Epithelial cell of esophagus (primary cell): Measurements from ENCODE around the gene CCDC158.

Source experiments
- DNase-seq: peaks from one replicate; pipeline ENCODE4 v3.0.0; 2010; ENCODE audit warnings: low read depth
- H3K4me3 ChIP-seq: 2 replicates; pipeline ENCODE4 v1.5.1; 2011; ENCODE audit warnings: mild to moderate bottlenecking, low read length, control low read depth
- TF ChIP-seq, protein P1 (sequence below): IDR thresholded peaks from 2 replicates; pipeline ENCODE4 v1.5.1; 2011; ENCODE audit warnings: low read depth, mild to moderate bottlenecking, low read length, control low read depth, inconsistent platforms; ENCODE audit not compliant: insufficient read depth; ENCODE audit errors: missing control alignments

CCDC158 gene

DNA sequence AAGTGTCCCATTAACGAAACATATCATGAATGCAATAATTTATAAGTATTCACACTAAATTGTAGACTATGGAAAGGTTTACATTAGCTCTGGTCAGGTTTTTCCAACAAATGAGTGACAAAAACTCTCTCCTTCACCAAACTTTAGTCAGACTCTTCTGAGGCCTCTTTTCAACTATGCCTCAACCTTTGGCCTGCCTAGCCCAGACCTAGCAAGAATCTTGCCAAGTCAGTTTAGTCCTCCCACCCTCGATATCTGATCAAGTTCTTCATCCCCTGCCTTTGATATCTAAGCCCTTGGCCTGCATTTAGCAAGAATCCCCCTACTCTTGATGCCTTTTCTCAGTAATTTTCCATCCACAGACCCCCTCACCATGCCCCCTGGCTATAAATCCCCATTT, 37.9 kb downstream of the CCDC158 start:
- no peak for DNase-seq

DNA sequence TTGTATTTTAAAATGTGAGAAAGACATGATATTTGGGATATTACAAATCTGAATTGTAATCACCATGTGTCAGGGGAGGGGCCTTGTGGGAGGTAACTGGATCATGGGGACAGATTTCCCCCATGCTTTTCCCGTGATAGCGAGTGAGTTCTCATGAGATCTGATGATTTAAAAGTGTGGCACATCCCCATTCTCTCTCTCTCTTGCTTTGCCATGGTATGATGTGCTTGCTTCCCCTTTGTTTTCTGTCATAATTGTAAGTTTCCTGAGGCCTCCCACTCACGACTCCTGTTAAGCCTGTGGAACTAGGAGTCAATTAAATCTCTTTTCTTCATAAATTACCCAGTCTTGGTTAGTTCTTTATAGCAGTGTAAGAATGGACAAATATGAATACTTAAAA, 39.0 kb downstream of the CCDC158 start:
- TF ChIP-seq, protein P1, sequence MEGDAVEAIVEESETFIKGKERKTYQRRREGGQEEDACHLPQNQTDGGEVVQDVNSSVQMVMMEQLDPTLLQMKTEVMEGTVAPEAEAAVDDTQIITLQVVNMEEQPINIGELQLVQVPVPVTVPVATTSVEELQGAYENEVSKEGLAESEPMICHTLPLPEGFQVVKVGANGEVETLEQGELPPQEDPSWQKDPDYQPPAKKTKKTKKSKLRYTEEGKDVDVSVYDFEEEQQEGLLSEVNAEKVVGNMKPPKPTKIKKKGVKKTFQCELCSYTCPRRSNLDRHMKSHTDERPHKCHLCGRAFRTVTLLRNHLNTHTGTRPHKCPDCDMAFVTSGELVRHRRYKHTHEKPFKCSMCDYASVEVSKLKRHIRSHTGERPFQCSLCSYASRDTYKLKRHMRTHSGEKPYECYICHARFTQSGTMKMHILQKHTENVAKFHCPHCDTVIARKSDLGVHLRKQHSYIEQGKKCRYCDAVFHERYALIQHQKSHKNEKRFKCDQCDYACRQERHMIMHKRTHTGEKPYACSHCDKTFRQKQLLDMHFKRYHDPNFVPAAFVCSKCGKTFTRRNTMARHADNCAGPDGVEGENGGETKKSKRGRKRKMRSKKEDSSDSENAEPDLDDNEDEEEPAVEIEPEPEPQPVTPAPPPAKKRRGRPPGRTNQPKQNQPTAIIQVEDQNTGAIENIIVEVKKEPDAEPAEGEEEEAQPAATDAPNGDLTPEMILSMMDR = no peak
- no peak overlapping the region for H3K4me3 ChIP-seq
- no peak for DNase-seq

More for the DNA sequence above, 37.9 kb downstream of the CCDC158 start:
- no peak overlapping the region for H3K4me3 ChIP-seq
- TF ChIP-seq, protein P1 = no peak

DNA sequence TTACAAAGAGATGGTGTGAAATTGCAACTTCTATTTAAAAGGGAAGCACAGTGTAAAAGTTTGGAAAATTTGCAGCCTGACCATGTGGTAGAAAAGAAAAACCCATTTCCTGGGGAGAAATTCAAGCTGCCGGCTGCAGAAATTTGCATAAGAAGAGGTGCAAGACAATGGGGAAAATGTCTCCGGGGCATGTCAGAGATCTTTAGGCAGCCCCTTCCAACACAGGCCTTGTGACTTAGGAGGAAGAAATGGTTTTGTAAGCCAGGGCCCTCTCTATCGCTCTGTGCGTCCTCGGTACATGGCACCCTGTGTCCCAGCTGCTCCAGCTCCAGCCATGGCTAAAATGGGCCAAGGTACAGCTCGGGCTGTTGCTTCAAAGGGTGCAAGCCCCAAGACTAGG, 40.4 kb downstream of the CCDC158 start:
- no peak for DNase-seq
- TF ChIP-seq, protein P1 = no peak
- H3K4me3 ChIP-seq = no peak overlapping the region

DNA sequence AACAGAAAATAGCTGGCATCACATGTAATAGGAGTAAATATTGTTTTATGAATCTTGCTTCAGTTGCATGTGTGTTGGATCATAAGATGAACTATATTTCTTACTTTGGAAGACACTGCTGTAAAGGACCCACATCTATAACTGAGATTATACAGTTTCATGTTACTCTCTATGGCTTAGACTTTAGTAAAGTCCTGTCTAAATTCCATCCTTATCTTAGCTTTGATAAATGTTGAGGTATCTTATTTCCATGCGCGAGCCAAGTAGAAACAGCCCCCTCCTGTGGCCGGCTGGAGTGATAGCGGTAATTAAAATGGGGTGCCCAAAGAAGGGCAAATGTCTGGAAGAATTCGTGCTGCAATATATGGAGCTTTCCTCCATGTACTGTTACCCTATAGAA, 43.0 kb downstream of the CCDC158 start:
- peak; percentile 54 for DNase-seq
- H3K4me3 ChIP-seq = no peak overlapping the region
- TF ChIP-seq, protein P1 = peak; percentile 74

DNA sequence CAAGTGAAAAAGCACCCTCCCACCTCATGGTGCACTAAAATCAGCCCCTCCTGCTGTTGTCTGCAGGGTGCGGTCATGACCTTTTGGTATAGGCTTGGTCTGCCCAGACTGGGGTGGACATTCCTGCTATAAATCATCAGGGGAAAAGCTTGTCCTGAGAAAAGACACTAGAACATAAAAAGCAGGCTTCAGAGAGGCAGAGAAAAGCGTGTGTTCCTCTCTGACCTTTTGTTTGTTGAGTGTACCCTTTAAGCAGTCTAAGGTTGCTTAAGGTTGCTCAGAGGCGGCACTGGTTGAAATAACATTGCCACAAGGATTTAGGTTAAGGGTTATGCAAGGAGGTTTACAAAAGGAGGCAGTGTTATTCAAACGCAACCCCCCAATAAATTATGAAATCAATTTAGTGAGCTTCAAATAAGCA, 43.5 kb downstream of the CCDC158 start:
- DNase-seq = no peak

DNA sequence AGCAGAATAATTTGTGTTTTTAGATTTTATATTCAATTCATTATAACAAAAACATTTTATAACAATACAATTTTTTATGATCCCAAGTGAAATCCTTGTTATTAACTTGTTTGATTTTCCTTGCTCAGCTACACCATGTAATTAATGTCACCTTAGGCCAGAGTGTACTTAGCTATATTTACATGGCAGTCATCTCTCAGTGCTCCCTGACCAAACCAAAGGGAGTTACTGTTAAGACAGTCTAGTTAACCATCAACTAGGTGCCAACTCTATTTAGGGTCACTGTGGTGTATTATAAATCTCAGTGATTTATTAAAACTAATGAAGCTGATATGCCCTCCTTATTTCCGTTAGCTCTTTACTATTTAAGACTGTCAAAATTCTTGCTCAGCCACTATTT, 44.4 kb downstream of the CCDC158 start:
- H3K4me3 ChIP-seq = no peak overlapping the region
- TF ChIP-seq, protein P1 = no peak
- DNase-seq = no peak

More for the DNA sequence above, 43.5 kb downstream of the CCDC158 start:
- TF ChIP-seq, protein P1 = no peak
- no peak overlapping the region for H3K4me3 ChIP-seq

DNA sequence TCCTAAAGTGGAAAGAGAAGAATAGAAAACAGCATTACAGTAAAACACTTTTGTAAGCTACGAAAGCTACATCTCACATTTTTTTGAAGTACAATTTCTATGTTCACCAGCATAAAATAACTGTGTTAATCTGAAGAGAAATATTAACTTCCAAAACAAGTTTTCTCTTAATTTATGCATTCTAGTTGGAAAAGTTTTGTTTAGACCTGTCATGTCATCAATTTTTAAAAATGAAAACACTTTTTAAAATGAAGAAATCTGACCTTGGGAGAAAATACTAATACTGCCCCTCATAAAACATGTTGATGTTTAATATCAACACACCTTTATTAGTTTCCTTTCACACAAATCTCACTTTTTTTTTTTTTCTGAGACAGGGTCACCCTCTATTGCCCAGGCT, 45.2 kb downstream of the CCDC158 start:
- H3K4me3 ChIP-seq = no peak overlapping the region
- DNase-seq = no peak
- TF ChIP-seq, protein P1 = no peak
